AG09309 (cell line): ENCODE results near the gene GIPC2.
"Not testable (repeated sequence)": the region's sequence is repeated elsewhere in the genome, so short reads cannot be mapped to it uniquely, and the experiment has no call there.

Source experiments
- DNase-seq: peaks from one replicate; pipeline ENCODE4 v3.0.0-alpha.2; 2010; ENCODE audit warnings: low read depth
- H3K4me3 ChIP-seq: 2 replicates; pipeline ENCODE4 v1.5.1; 2011; ENCODE audit warnings: mild to moderate bottlenecking, low read depth, low read length, moderate library complexity; ENCODE audit not compliant: control insufficient read depth
- TF ChIP-seq, protein P1 (sequence below): IDR thresholded peaks from 2 replicates; pipeline ENCODE4 v1.5.1; 2011; ENCODE audit warnings: mild to moderate bottlenecking, low read depth, low read length, inconsistent platforms; ENCODE audit not compliant: insufficient read depth, control insufficient read depth; ENCODE audit errors: missing control alignments

Gene GIPC2, protein sequence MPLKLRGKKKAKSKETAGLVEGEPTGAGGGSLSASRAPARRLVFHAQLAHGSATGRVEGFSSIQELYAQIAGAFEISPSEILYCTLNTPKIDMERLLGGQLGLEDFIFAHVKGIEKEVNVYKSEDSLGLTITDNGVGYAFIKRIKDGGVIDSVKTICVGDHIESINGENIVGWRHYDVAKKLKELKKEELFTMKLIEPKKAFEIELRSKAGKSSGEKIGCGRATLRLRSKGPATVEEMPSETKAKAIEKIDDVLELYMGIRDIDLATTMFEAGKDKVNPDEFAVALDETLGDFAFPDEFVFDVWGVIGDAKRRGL

DNA sequence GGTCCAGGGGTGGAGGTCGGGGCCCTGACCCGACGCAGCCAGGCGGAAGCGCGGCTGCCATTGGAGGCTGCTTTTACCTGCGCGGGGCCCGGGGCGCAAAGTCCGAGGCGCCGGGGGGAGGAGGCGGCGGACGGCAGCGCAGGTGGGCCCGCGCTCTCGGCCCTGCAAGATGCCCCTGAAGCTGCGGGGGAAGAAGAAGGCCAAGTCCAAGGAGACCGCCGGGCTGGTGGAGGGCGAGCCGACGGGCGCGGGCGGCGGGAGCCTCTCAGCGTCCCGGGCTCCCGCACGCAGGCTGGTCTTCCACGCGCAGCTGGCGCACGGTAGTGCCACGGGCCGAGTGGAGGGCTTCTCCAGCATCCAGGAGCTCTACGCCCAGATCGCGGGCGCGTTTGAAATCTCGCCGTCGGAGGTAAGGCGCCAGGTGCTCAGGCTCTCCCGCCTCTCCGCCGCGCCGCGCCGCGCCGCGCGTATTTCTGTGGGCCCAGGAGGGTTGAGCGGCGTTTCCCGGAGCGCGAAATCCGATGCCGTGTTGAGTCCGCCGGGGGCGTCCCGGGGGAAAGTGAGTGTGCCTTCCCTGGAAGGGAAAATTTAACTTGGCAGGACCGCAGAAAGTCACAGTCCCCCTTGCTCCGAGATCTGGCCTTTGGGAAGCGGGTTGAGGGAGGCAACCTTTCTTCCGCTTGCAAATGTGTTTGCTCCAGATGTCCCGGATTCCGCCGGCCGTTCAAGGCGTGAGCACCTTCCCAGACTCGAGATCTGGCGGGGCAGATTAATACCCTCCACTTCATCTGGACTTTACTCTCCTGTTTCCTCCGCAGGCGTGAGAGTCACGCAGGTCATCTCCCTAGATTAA, at the start of gene GIPC2:
Gene GIPC2 (plus strand): TSS at position 41 of the 853 bp plus-strand sequence. CDS start 129 bp downstream, at position 170.
- DNase-seq = no peak
- peak within 1 kb of the TSS; percentile 56 for H3K4me3 ChIP-seq
- TF ChIP-seq, protein P1, sequence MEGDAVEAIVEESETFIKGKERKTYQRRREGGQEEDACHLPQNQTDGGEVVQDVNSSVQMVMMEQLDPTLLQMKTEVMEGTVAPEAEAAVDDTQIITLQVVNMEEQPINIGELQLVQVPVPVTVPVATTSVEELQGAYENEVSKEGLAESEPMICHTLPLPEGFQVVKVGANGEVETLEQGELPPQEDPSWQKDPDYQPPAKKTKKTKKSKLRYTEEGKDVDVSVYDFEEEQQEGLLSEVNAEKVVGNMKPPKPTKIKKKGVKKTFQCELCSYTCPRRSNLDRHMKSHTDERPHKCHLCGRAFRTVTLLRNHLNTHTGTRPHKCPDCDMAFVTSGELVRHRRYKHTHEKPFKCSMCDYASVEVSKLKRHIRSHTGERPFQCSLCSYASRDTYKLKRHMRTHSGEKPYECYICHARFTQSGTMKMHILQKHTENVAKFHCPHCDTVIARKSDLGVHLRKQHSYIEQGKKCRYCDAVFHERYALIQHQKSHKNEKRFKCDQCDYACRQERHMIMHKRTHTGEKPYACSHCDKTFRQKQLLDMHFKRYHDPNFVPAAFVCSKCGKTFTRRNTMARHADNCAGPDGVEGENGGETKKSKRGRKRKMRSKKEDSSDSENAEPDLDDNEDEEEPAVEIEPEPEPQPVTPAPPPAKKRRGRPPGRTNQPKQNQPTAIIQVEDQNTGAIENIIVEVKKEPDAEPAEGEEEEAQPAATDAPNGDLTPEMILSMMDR = no peak

DNA sequence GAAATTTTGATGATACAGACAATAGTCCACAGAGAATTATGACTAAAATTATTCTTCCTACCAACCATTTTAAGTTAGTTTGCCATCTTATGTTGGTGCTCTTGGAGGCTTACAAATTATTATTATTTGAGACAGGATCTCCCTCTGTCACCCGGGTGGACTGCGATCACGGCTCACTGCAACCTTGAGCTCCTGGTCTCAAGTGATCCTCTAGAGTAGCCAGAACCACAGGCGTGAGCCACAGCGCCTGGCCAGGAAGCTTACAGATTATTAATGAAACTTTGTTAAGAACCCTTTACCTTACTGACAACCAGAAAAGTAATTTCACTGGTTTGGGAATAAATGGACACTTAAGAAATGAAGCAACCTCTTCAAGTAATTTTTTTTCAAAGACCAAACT, 49.0 kb upstream of the GIPC2 start:
- no peak for DNase-seq
- no peak overlapping the region for H3K4me3 ChIP-seq
- TF ChIP-seq, protein P1 = no peak

DNA sequence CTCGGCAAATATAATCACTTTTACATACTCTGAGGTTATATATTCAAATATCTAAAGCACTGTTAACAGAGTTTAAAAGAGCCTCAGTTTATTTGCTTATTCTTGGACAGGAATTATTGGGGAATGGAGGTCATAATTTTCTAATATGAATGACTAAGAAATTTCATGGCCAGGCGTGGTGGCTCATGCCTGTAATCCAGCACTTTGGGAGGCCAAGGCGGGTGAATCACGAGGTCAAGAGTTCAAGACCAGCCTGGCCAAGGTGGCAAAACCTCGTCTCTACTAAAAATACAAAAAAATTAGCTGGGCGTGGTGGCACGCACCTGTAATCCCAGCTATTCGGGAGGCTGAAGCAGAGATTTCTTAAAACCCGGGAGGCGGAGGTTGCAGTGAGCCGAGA, 45.2 kb upstream of the GIPC2 start:
- not testable (repeated sequence) for H3K4me3 ChIP-seq, DNase-seq

DNA sequence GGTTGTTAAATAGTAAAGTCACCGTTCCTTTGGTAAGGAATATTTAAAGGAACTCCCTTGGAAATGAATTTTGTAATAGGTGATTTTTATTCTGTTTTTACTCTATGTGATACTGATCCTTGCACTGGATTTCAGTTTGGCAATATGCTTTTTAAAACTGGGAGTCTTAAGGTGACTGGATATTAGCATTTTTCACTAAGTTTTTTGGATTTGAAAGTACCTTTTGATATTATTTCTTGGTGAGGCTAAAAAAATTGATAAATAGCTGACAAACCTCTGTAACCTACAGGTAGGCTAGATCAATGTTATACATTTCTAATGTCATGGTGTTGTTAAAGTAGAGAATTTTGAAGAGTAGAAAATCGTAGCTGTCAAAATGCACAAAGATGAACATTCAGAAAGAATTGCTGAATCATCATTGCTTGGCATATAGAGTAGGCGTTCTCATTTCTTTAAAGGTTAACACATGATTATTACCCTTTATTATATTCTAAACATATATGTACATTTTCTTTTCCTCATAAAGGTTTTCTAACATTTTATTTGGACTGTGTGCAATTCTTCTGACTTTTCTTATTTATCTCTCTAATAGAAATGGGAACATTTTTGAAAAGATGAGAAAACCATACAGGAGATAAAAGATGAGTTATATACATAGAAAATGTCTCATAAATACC, 42.6 kb upstream of the GIPC2 start:
- no peak overlapping the region for H3K4me3 ChIP-seq
- TF ChIP-seq, protein P1 = no peak
- DNase-seq = no peak

DNA sequence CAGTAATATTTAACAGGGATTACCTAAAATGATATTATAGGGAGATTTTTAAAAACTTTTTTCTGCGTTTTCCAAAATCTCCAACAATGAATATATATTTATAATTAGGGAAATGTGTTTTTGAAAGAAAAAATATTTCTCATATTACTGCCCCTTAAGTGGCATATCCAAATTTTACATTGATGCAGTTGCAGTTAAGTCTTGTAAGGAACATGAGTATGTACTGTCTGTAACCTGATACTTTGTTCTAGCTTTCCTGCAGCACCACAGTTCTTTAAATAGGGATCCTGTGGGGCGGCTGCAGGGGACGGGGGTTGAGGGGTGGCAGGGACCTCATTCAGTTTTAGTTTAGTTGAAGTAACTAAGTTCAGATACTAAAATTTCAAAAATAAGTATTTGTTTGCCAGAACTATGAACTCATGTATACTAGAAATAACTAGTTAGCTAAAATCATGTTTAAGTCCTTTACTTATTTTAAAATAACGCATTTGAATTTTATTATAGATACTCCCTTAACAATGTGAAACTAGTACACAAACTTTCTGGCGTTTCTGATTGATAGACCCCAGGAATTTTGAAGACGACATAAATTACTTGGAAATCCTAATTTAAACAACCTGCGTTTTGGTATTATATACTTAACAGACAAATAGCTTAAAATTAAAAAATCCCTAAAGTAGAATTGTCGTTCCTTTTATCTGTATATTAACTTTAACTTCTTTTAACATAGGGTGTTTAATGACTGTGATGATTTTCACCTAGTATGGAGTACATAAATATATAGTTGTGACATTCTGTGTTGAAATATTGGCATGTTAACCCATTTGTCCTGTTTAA, 41.7 kb upstream of the GIPC2 start:
- TF ChIP-seq, protein P1 = no peak
- peak overlapping the region; percentile 49 for H3K4me3 ChIP-seq
- DNase-seq = peak; percentile 27

DNA sequence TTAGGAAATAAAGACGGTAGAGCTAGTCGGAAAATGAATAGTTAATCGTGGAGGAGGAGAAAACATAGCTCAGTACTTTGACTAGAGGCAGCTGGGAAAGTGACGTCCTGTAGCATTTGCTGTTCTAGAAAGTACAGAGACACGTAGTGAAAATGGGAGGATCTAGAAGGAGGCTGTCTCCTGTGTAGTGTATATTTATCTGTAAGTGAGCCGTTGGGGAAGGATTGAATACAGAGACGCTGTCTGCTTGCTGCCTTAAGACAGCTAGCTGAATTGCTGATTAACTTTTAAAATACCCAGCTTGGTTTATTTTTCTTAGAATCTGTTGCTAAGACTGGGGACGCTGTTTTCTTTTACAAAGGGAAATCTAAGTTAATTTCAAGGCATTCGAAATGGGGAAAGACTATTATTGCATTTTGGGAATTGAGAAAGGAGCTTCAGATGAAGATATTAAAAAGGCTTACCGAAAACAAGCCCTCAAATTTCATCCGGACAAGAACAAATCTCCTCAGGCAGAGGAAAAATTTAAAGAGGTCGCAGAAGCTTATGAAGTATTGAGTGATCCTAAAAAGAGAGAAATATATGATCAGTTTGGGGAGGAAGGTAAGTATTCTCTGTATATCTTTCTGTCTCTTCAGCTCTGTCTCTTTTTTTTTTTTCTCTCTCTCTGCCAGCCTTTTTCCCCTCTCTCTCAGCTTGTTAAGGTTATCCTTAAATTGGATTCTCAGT, 40.9 kb upstream of the GIPC2 start, which contains the start of gene DNAJB4:
Gene DNAJB4 (plus strand): TSS at position 221 of the 729 bp plus-strand sequence. CDS start 172 bp downstream, at position 393.
- TF ChIP-seq, protein P1 = no peak
- H3K4me3 ChIP-seq = peak within 1 kb of the TSS; percentile 49
- peak; percentile 93 for DNase-seq
